Measurements from ENCODE around the gene ITFG1. TPM values are rescaled to one million over a fixed set of nuclear protein-coding genes. Genes with fewer than 3 reads are reported as not detected.

Gene ITFG1
- total and polyA plus RNA-seq, 9 of the 15 experiments (the other 6 are each of a cell fraction or from before 2014, with no cell fraction given): 17.1 to 83.5 (median 35.8) TPM

- no peak overlapping the region for H3K4me2 ChIP-seq (ENCODE audit: insufficient read depth, low read length)
- CTCF ChIA-PET (ENCODE audit: low intra/inter-chr PET ratio): no interaction called here
- WGBS (ENCODE audit: insufficient coverage, low coverage, missing lambda C conversion rate): 61% methylated on average over 4 of the region's 4 CpGs
- no peak overlapping the region for H3K4me3 ChIP-seq
- peaks cover 84% of the 10 kb centered on the region for H3K79me2 ChIP-seq (ENCODE audit: control insufficient read depth, insufficient read depth, low read length)
- intact Hi-C loops (cut with micrococcal nuclease) (loop anchor here (10.0 kb wide), 1 partner anchor 100 kb away; no protein-coding TSS in a partner anchor), in situ Hi-C loops (cut with MboI) (loop anchor here (5.0 kb wide), 1 partner anchor 152 kb away; no protein-coding TSS in a partner anchor)
- TF ChIP-seq ZBTB8A (IDR thresholded peaks at IDR 0.05; ENCODE audit: partially characterized antibody) (no peak), HMG20A (CRISPR knock-in tag; conservative IDR thresholded peaks at IDR 0.05) (no peak), ATF7 (IDR thresholded peaks at IDR 0.05) (no peak), ZNF655 (CRISPR knock-in tag; IDR thresholded peaks at IDR 0.05) (no peak), ZFP1 (CRISPR knock-in tag; IDR thresholded peaks at IDR 0.05) (no peak), IRF1 (CRISPR knock-in tag; IDR thresholded peaks at IDR 0.05; ENCODE audit: borderline replicate concordance) (no peak), ZBED1 (IDR thresholded peaks at IDR 0.05) (no peak), DLX4 (CRISPR knock-in tag; IDR thresholded peaks at IDR 0.05) (no peak), NR2C1 (IDR thresholded peaks at IDR 0.05) (no peak), NR2C1 (tag; IDR thresholded peaks at IDR 0.05) (no peak), MIER1 (IDR thresholded peaks at IDR 0.05; ENCODE audit: low read depth) (no peak), ZBTB7A (IDR thresholded peaks at IDR 0.05; ENCODE audit: borderline replicate concordance, control insufficient read depth, low read depth, low read length) (no peak), RFX5 (IDR thresholded peaks at IDR 0.05; ENCODE audit: low read depth, low read length) (no peak), THRA (IDR thresholded peaks at IDR 0.05) (no peak), RBBP5 (IDR thresholded peaks at IDR 0.05; ENCODE audit: borderline replicate concordance, insufficient read depth, low read length, poor library complexity, severe bottlenecking) (no peak), HLTF (IDR thresholded peaks at IDR 0.05) (no peak), CREM (IDR thresholded peaks at IDR 0.05; ENCODE audit: low read depth) (no peak), ELK3 (CRISPR knock-in tag; IDR thresholded peaks at IDR 0.05) (no peak)
- H3K27ac ChIP-seq (ENCODE audit: extremely low read depth, low read depth, low read length): no peak overlapping the region
- peaks cover 10% of the 10 kb centered on the region; the same call in 2 of the 3 replicates for H3K36me3 ChIP-seq (ENCODE audit: control insufficient read depth, insufficient read depth, low read length)
- no peak for ATAC-seq
- BruUV-seq (replicated peaks): no TSS peak
- POLR2A ChIA-PET: interaction anchor here (0.6 kb wide), 1 partner anchor 39 kb away, joined by 3 read pairs; no protein-coding TSS in a partner anchor
- no peaks in the 10 kb centered on the region for H3K9me1 ChIP-seq (ENCODE audit: control insufficient read depth, insufficient read depth, low read length)
- peaks cover 11% of the 10 kb centered on the region for H4K20me1 ChIP-seq (replicated peaks; ENCODE audit: control insufficient read depth, insufficient read depth, low read length)
- no peak overlapping the region for H3K9ac ChIP-seq (ENCODE audit: insufficient read depth in 1 of 2, low read depth in 2 of 2, low read length in 2 of 2)
- no peaks in the 10 kb centered on the region for H3K27me3 ChIP-seq (ENCODE audit: control insufficient read depth in 2 of 2, insufficient read depth in 2 of 2, low read length in 2 of 2)
- FAIRE-seq: no peak
- no peak overlapping the region for H2AFZ ChIP-seq (ENCODE audit: low read depth, low read length)
- H3K4me1 ChIP-seq (replicated peaks in 1 of 2; ENCODE audit: control insufficient read depth in 2 of 2, insufficient read depth in 2 of 2, low read length in 2 of 2): peaks cover 0 to 14% of the 10 kb centered on the region in 2 experiments; a peak in 4 of 5 replicates
- H3K9me3 ChIP-seq (replicated peaks; ENCODE audit: control insufficient read depth, insufficient read depth, low read depth, low read length): no peaks in the 10 kb centered on the region
- DNase-seq (ENCODE audit: extremely low read depth in 1 of 4, low spot score in 3 of 4): no peak
These were observed 326.3 kb downstream of the ITFG1 start for GRCh38 chr16:47134550-47134949.
